ENCODE data around the gene IFI27L1. TPM values are rescaled to one million over a fixed set of nuclear protein-coding genes. Genes with fewer than 3 reads are reported as not detected.

Gene IFI27L1
- total RNA-seq, 3 donors from 2014 or later: 6.6 to 14.5 (median 10.6) TPM

DNA sequence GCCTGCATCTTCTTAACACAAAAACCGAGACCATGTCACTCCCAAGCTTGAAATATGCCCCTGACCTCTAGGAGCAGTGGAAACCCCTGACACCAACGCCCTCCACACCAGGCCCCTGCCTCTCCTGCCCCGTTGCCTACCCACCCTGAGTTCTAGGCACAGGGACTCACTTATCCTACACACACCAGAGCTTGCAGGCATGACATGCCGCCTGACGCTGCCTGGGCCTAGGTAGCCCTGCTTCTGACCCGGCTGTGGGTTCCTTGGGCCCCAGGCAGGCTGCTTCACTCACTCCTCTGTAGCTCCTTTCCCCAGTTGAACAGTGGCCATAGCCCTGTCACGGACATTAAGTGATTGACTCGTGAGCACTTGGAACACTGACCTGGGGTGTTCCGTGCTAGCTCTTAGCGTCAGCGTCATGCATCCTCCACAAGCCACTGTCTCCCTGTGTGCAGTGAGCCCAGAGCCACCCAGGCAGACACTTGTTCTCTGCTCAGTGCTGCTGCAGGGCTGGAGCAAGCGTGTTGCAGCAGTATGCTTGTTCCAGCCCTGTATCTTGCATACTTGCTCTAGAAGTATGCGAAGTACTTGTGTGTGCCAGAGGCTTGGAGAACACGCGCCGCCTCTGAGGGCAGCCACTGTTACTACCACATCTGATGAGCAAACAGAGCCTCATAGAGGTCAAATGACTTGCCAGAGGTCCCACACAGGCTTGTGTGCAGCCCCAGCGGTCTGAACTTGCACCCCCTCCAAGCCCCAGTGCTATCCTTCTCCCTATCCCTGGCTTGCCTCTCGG is 39.4 kb upstream of the IFI27L1 start:
- no peaks in the 10 kb centered on the region for H3K36me3 ChIP-seq
- no peaks in the 10 kb centered on the region for H3K27me3 ChIP-seq
- DNase-seq (ENCODE audit: low spot score in 2 of 2): no peak
- TF ChIP-seq POLR2AphosphoS5 (IDR thresholded peaks at IDR 0.05) (no peak), POLR2A (IDR thresholded peaks at IDR 0.05) (no peak)
- TF ChIP-seq, protein P1, sequence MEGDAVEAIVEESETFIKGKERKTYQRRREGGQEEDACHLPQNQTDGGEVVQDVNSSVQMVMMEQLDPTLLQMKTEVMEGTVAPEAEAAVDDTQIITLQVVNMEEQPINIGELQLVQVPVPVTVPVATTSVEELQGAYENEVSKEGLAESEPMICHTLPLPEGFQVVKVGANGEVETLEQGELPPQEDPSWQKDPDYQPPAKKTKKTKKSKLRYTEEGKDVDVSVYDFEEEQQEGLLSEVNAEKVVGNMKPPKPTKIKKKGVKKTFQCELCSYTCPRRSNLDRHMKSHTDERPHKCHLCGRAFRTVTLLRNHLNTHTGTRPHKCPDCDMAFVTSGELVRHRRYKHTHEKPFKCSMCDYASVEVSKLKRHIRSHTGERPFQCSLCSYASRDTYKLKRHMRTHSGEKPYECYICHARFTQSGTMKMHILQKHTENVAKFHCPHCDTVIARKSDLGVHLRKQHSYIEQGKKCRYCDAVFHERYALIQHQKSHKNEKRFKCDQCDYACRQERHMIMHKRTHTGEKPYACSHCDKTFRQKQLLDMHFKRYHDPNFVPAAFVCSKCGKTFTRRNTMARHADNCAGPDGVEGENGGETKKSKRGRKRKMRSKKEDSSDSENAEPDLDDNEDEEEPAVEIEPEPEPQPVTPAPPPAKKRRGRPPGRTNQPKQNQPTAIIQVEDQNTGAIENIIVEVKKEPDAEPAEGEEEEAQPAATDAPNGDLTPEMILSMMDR (IDR thresholded peaks at IDR 0.05): no peak
- no peak overlapping the region for H3K4me3 ChIP-seq
- no peaks in the 10 kb centered on the region for H3K4me1 ChIP-seq
- intact Hi-C loops (cut with DNase I; ENCODE audit: low total_unique reads): no loop called here
- no peaks in the 10 kb centered on the region for H3K9me3 ChIP-seq
- no peak overlapping the region for H3K27ac ChIP-seq

DNA sequence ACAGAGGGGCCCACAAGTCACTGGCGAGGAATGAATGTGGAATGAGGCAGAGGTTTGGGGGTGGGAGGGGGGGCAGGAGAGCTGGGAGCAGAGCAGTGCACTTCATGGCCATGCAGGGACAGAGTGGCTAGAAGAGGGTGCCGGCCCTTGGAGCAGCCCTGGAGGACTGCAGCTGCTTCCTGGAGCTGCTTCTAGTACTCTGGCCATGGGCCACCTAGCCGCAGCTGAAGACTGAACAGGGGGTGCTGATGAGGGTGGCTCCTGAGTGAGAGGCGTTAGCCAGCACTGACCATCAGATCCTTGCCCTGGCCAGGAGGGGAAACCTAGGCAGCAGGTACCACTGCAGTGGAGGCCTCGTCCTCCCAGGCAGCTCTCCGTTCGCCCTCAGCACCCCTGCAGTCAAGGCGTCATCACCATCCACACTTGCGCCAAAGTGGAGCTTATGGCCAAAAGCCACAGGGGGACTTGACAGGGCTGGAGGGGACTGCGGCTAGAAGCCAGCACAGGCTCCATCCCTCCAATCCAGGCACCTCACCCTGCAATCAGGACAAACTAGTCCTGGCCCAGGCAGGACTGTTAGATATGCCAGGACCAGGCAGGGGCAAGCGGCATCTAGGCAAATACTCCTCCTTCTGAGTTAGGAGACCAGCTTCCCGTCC is 38.5 kb upstream of the IFI27L1 start:
- intact Hi-C loops (cut with DNase I; ENCODE audit: low total_unique reads): no loop called here
- H3K27ac ChIP-seq: no peak overlapping the region

DNA sequence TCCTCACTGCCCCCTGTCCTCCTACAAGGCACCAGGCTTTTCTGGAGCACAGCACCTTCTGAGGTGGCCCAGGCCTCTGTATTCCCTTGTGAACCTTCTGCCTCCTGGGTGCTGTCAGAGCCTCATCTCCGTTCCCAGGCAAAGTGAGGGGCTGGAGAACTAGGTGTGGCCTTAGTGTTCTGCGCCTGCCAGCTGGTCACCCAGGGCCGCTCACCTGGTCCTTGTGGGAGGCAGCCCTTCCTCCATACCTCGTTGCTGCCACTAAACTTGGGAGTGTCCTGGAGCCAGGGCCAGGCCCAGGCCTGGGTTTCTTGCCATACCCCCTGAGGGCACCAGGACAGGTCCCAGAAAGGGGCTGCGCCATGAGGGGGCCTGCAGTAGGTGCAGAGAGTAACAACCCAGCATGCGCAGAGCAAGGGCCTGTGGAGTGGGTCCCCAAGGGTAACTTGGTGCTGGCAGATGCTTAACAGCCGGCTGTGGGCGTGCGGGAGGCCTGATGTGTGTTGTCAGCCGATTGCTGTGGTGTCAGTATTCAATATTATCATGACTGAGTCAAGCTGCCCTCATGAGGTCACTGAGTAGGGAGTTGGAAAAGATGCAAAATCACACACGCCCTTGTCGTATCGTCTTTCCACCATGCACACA is 37.9 kb upstream of the IFI27L1 start:
- Histone ChIP-seq H3K27me3 (no peaks in the 10 kb centered on the region), H3K4me1 (no peaks in the 10 kb centered on the region), H3K4me3 (no peak overlapping the region), H3K27ac (no peak overlapping the region), H3K9me3 (no peaks in the 10 kb centered on the region), H3K36me3 (peaks cover 10% of the 10 kb centered on the region)
- intact Hi-C loops (cut with DNase I; ENCODE audit: low total_unique reads): no loop called here
- TF ChIP-seq POLR2A (IDR thresholded peaks at IDR 0.05) (no peak), POLR2AphosphoS5 (IDR thresholded peaks at IDR 0.05) (no peak)
- TF ChIP-seq, protein P1 (IDR thresholded peaks at IDR 0.05): no peak
- DNase-seq (ENCODE audit: low spot score in 2 of 2): no peak

More for the DNA sequence above, 38.5 kb upstream of the IFI27L1 start:
- Histone ChIP-seq H3K27me3 (no peaks in the 10 kb centered on the region), H3K4me1 (no peaks in the 10 kb centered on the region), H3K9me3 (no peaks in the 10 kb centered on the region), H3K4me3 (no peak overlapping the region), H3K36me3 (peaks cover 6% of the 10 kb centered on the region)
- DNase-seq (ENCODE audit: low spot score in 2 of 2): no peak
- TF ChIP-seq POLR2A (IDR thresholded peaks at IDR 0.05): no peak
- TF ChIP-seq POLR2AphosphoS5 (IDR thresholded peaks at IDR 0.05): no peak
- TF ChIP-seq, protein P1 (IDR thresholded peaks at IDR 0.05): no peak

DNA sequence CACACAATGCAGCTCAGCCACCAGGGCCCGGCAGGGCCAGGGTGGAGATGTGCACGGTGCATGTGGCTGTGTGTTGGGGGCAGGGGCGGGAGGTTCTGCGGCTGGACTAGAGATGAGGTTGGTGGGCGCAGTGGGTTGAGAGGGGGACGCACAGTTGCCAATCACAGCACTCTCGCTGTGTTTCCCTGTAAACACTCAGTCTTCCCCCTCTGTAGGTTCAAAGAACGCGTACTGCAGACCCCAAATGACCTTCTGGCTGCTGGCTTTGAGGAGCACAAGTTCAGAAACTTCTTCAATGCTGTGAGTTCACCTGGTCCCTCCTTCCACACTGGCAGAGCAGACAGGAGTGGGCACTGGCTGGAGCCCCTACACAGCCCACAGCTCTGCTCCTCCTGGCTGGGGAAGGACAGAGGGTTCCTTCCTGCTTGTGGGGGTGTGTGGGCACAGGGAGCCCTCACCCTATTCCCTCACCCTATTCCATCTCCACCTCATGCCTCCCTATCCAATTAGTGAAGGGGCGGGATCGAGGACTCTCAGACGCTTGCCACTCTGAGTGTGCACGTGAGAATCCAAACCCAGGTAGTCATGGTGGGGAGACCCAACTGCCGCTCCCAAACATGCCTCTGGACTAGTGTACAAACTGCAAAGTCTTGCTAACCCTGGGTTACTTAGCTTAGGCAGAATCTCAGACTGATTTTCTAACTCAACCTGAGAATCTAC is 37.2 kb upstream of the IFI27L1 start:
- Histone ChIP-seq H3K27ac (no peak overlapping the region), H3K4me1 (no peaks in the 10 kb centered on the region), H3K27me3 (no peaks in the 10 kb centered on the region), H3K36me3 (peaks cover 10% of the 10 kb centered on the region), H3K9me3 (no peaks in the 10 kb centered on the region), H3K4me3 (no peak overlapping the region)
- intact Hi-C loops (cut with DNase I; ENCODE audit: low total_unique reads): no loop called here
- TF ChIP-seq POLR2AphosphoS5 (IDR thresholded peaks at IDR 0.05): no peak
- TF ChIP-seq POLR2A (IDR thresholded peaks at IDR 0.05): no peak
- TF ChIP-seq, protein P1 (IDR thresholded peaks at IDR 0.05): no peak
- peak in 1 of 2 donors; percentile 41 for DNase-seq (ENCODE audit: low spot score in 2 of 2)

Measured in breast epithelium (tissue), 4 donors.